Body of pancreas (tissue), 4 donors: ENCODE results near the gene ELF1. TPM values are rescaled to one million over a fixed set of nuclear protein-coding genes. Genes with fewer than 3 reads are reported as not detected.
A peak's percentile ranks its signal among the peaks of the same experiment; 100 is the strongest.

Experiments
- ATAC-seq: fragments of 150-250 bp; one replicate; pipeline ENCODE4 v1.9.1; 2016
- DNase-seq, 4 donors: peaks; one replicate each; pipeline ENCODE4 v3.0.0-alpha.2; 2019
- H3K27ac ChIP-seq, 4 donors: fragments of 200-600 bp; sonication (generic); 1 replicate in 3 of 4; 2 replicates in 1 of 4; pipeline versions ENCODE4 v1.5.1 to v1.6.1; 2016 to 2019; ENCODE audit warnings: mild to moderate bottlenecking in 1 of 4, mixed read lengths in 1 of 4, moderate library complexity in 1 of 4
- H3K27me3 ChIP-seq, 2 donors: fragments of 200-600 bp; sonication (generic); one replicate each; pipeline ENCODE4 v1.6.0; 2016; ENCODE audit warnings: mild to moderate bottlenecking in 1 of 2
- H3K36me3 ChIP-seq, 2 donors: fragments of 200-600 bp; sonication (generic); replicated peaks in 1 of 2; 2 replicates each; pipeline ENCODE4 v1.5.1; 2016; ENCODE audit warnings: low read depth in 2 of 2; ENCODE audit not compliant: insufficient read depth in 1 of 2
- H3K4me1 ChIP-seq: fragments of 200-600 bp; sonication (generic); one replicate; pipeline ENCODE4 v1.6.0; 2016
- H3K4me3 ChIP-seq, 2 donors: fragments of 200-600 bp; sonication (generic); 1 replicate in 1 of 2; 2 replicates in 1 of 2; pipeline ENCODE4 v1.5.1; 2016 to 2019
- H3K9me3 ChIP-seq, 3 donors: fragments of 200-600 bp; sonication (generic); 1 replicate in 2 of 3; 2 replicates in 1 of 3; pipeline ENCODE4 v1.5.1; 2016
- CTCF ChIP-seq, 7 experiments: fragments of 450-650 bp in 4 of 7; fragments of 200-600 bp in 3 of 7; sonication (generic) in 3 of 7; IDR thresholded peaks; one replicate each; pipeline ENCODE4 v1.5.1; 2016 to 2019; ENCODE audit warnings: antibody characterized with exemption in 7 of 7
- POLR2A ChIP-seq, 3 donors: fragments of 450-650 bp; IDR thresholded peaks; one replicate each; pipeline ENCODE4 v1.6.1; 2016; ENCODE audit warnings: antibody characterized with exemption in 3 of 3, mild to moderate bottlenecking in 2 of 3
- WGBS, 2 donors: methylation state at CpG; one replicate each; pipeline ENCODE4 v1.1.5; 2017; 5-methylcytosine and 5-hydroxymethylcytosine counted together
- intact Hi-C: fragments of 100-400 bp; cut with DNase I; formaldehyde crosslinking; loops from one replicate; pipeline ENCODE4 v1.15.1; 2023
- total RNA-seq, 2 donors: library from RNA; depleted of rRNA; stranded (reverse); fragments of >200 nt; gene quantifications; one replicate each; pipeline ENCODE4 v1.1.0, GENCODE V29; 2016

Gene ELF1
- total RNA-seq, 2 donors from 2014 or later = 40.5 to 61.7 TPM

- Histone ChIP-seq H3K4me1 (peaks cover 86% of the 10 kb centered on the region), H3K4me3 (no peak overlapping the region), H3K27me3 (no peaks in the 10 kb centered on the region), H3K9me3 (no peaks in the 10 kb centered on the region), H3K27ac (peak overlapping the region in 3 of 4 donors; percentile 2 to 51 (median 23)), H3K36me3 (no peaks in the 10 kb centered on the region)
- ATAC-seq = peak; percentile 19
- TF ChIP-seq CTCF (IDR thresholded peaks at IDR 0.05) (no peak), POLR2A (IDR thresholded peaks at IDR 0.05) (no peak)
- 6 to 24% methylated on average over 4 of the region's 4 CpGs for WGBS, 2 donors
- intact Hi-C loops = no loop called here
- DNase-seq = no peak
Observed at GRCh38 chr13:41025518-41025917, 6.4 kb upstream of the ELF1 start.

DNA sequence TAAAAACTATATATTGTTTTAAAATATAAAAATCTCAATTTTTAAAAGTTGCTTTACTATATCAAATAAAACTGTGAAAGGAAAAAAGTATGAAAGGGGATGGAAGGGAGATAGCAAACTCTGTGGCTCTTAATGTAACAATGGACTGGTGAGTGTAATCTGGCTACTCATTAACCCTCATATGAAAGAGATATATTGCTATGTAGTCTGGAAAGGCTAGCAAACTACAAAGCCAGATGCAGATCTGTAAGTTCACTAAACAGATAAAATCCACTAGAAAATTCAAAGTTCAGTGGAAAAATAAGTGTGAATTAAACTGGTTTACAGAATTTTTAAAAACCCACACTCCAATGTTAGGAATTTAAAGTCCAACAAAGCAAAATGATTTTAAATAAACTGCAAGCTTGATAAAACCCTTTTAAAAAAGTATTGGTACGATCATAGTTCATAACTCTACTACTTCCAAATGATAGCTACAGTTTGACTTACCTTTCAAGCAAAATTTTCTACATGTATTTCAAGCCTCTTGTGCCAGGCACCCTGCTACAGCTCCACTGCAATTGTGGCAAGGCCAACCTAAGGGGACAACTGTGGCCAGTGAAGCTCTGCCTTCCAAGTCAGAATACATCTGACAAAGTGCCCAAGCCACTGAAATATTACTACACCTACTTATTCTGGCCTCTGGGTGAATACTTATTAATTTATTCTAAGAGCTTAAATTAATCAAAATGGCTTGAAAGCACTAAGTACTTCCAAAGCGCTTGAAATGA, 647 bp upstream of the ELF1 start:
- no peaks in the 10 kb centered on the region for H3K36me3 ChIP-seq
- no peaks in the 10 kb centered on the region for H3K27me3 ChIP-seq
- ATAC-seq = peak; percentile 78
- peak in 2 of 4 donors; percentile 32 to 44 for DNase-seq
- WGBS, 2 donors = 16% methylated on average over 2 of the region's 2 CpGs
- TF ChIP-seq CTCF (IDR thresholded peaks at IDR 0.05) = no peak
- no peak for TF ChIP-seq POLR2A (IDR thresholded peaks at IDR 0.05)
- peaks cover 78% of the 10 kb centered on the region for H3K4me1 ChIP-seq
- no peaks in the 10 kb centered on the region for H3K9me3 ChIP-seq
- no peak overlapping the region for H3K4me3 ChIP-seq
- intact Hi-C loops = no loop called here
- H3K27ac ChIP-seq = peak overlapping the region; percentile 72 to 95 (median 88)

DNA sequence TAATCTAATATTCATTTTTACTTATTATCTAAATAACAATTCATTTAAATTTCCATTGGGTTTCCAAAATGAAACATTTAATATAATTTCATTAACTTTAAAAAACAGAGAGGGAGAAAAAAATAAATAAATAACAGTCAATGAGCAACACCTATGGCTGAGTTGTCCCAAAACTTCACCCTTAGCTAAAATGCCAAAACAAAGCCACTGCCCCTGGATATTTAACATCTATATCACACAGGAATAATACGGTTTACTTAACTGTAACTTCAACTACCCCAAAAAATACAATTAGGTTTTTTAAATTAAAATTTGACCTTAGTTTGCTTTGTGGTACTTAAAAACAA, 541 bp downstream of the ELF1 start:
- intact Hi-C loops = no loop called here
- no peak for ATAC-seq

GRCh38 chr13:41017817-41018601, 1.1 kb downstream of the ELF1 start:
- WGBS, 2 donors = 36 to 41% methylated on average over 3 of the region's 3 CpGs
- Histone ChIP-seq H3K9me3 (no peaks in the 10 kb centered on the region), H3K27me3 (no peaks in the 10 kb centered on the region), H3K27ac (peak overlapping the region; percentile 39 to 95 (median 88)), H3K4me1 (peaks cover 72% of the 10 kb centered on the region), H3K36me3 (no peaks in the 10 kb centered on the region), H3K4me3 (peak overlapping the region in 1 of 2 donors; percentile 9)
- no peak for ATAC-seq
- TF ChIP-seq POLR2A (IDR thresholded peaks at IDR 0.05) (no peak), CTCF (IDR thresholded peaks at IDR 0.05) (no peak)
- DNase-seq = no peak
- intact Hi-C loops = no loop called here

More for the DNA sequence above, 541 bp downstream of the ELF1 start:
- no peak for DNase-seq
- TF ChIP-seq POLR2A (IDR thresholded peaks at IDR 0.05) = no peak
- no peak for TF ChIP-seq CTCF (IDR thresholded peaks at IDR 0.05)
- WGBS, 2 donors = 15 to 18% methylated on average over 1 of the region's 1 CpG
- no peaks in the 10 kb centered on the region for H3K9me3 ChIP-seq
- peaks cover 77% of the 10 kb centered on the region for H3K4me1 ChIP-seq
- H3K4me3 ChIP-seq = peak overlapping the region in 1 of 2 donors; percentile 9
- no peaks in the 10 kb centered on the region for H3K27me3 ChIP-seq
- H3K36me3 ChIP-seq = no peaks in the 10 kb centered on the region
- peak overlapping the region; percentile 72 to 95 (median 88) for H3K27ac ChIP-seq
